Measurements from ENCODE around the gene DLK1.
A peak's percentile ranks its signal among the peaks of the same experiment; 100 is the strongest.

The DLK1 gene

DNA sequence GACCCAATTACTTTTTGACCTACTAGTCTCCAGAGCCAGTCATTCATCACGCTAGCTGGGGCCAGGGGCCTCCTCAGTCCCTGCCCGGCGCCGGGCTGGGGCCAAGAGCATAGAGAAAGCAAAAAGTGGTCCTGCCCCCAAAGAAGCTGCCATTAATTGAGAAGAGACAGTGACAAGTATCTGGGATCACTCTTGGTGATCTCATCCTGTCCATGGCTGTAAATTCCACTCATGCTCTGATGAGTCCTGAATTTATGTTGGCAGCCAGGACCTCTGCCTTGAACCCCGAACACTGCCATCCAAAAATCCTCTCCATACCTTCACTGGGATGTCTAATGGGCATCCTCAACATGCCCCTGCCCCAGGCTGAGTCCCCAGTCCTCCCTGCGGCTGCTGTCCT lies 34.4 kb upstream of the DLK1 start:
- no peak for TF ChIP-seq CTCF (conservative IDR thresholded peaks at IDR 0.05; ENCODE audit: low read depth)
- ChIA-PET POLR2A (ENCODE audit: low non-redundant PET) (interaction anchor here (0.5 kb wide), 1 partner anchor 1740 kb away, joined by 4 read pairs; no protein-coding TSS in a partner anchor), CTCF (interaction anchor here (0.7 kb wide), 1 partner anchor 547 kb away, joined by 3 read pairs; no protein-coding TSS in a partner anchor)
- peak overlapping the region; percentile 97 for H3K27ac ChIP-seq
- DNase-seq (ENCODE audit: low spot score): no peak

- peak; percentile 95 for DNase-seq (ENCODE audit: low spot score)
- ChIA-PET CTCF (interaction anchor here (0.6 kb wide), 1 partner anchor 56 kb away, joined by 3 read pairs; no protein-coding TSS in a partner anchor), POLR2A (ENCODE audit: low non-redundant PET) (interaction anchor here (0.6 kb wide), 1 partner anchor 150 kb away, joined by 3 read pairs; no protein-coding TSS in a partner anchor)
- no peak for TF ChIP-seq CTCF (conservative IDR thresholded peaks at IDR 0.05; ENCODE audit: low read depth)
- H3K27ac ChIP-seq: peak overlapping the region; percentile 97
Observed at GRCh38 chr14:100692859-100693558, 33.7 kb upstream of the DLK1 start.

DNA sequence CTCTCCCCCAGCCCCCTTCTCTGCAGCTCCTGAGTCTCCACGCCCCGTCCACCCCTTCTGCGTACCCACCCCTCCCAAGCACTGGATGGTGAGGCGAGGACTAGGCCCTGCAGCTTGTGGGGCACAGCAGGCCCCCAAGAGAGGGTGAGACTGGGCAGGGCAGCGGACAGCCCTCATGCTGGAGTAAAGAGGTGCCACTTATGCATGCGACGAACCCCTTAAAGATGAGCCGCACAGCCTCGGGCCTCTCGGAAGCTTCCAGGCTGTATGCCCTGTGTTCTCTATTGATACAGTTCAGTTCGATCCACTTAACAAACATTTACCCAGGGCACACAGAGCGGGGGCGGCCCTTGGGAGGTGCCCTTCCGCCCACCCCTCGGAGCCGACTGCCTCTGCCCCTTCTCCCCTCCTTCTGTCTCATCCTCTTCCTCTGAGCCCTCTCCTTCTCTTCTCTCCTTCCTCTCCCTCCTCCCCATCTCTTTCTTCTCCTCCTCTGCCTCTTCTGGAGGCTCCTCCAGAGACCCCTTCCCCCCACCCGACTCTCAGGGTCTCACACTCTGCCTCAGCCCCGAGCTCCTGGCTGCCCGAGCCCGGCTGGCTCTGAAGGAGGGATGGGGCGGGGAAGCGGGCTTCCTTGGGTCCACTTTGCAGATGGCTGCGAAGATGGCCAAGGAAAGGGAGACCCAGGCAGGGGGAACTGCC lies 32.7 kb upstream of the DLK1 start:
- DNase-seq (ENCODE audit: low spot score): no peak

GRCh38 chr14:100694579-100695422 lies 31.9 kb upstream of the DLK1 start:
- H3K27ac ChIP-seq: peak overlapping the region; percentile 97; the same call in 1 of the 2 replicates
- no peak for DNase-seq (ENCODE audit: low spot score)
- CTCF ChIA-PET: interaction anchor here (0.6 kb wide), 1 partner anchor 23 kb away, joined by 3 read pairs; no protein-coding TSS in a partner anchor
- no peak for TF ChIP-seq CTCF (conservative IDR thresholded peaks at IDR 0.05; ENCODE audit: low read depth)
- POLR2A ChIA-PET (ENCODE audit: low non-redundant PET): no interaction called here

More for the DNA sequence above, 32.7 kb upstream of the DLK1 start:
- ChIA-PET POLR2A (ENCODE audit: low non-redundant PET) (interaction anchor here (0.6 kb wide), 1 partner anchor 149 kb away, joined by 3 read pairs; no protein-coding TSS in a partner anchor), CTCF (no interaction called here)
- no peak for TF ChIP-seq CTCF (conservative IDR thresholded peaks at IDR 0.05; ENCODE audit: low read depth)
- H3K27ac ChIP-seq: peak overlapping the region; percentile 97

DNA sequence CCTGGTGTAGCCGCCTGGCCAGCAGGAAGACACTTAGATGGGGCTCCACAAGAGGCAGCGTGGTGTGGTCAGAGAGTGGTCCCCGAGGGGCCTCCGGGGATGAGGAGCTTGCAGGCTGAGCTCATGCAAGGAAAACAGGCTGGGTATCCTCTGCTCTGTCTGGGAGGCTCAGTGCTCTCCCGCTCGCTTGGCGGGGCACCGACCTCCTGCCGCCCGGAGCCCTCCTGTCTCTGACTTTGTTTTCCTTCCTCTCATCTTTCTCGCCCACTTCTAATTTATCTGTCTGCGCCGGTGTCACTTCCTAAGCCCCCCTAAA lies 31.3 kb upstream of the DLK1 start:
- CTCF ChIA-PET: no interaction called here
- H3K27ac ChIP-seq: no peak overlapping the region
- no peak for TF ChIP-seq CTCF (conservative IDR thresholded peaks at IDR 0.05; ENCODE audit: low read depth)

DNA sequence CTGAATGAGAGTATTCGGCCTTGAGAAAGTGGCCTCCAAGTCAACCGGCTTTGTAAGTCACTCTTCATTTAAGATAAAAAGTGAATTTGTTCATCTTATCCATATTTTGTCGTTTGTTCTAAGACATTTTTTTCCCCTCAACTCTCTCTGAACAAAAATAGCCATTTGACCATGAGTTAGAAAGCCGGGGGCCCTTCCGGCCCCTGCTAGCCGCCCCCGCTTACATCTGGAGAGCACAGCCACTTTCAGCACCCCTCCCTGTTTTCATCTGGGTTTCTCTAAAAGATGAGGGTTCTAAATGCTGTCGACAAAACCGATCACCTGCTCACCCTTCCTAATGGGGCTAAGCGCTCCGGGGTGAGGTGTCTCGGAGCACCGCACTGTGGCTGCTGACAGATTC lies 30.7 kb upstream of the DLK1 start:
- no peak for TF ChIP-seq CTCF (conservative IDR thresholded peaks at IDR 0.05; ENCODE audit: low read depth)
- CTCF ChIA-PET: no interaction called here

More for the DNA sequence above, 31.3 kb upstream of the DLK1 start:
- DNase-seq (ENCODE audit: low spot score): no peak
- POLR2A ChIA-PET (ENCODE audit: low non-redundant PET): no interaction called here

More for the DNA sequence above, 30.7 kb upstream of the DLK1 start:
- DNase-seq (ENCODE audit: low spot score): no peak
- POLR2A ChIA-PET (ENCODE audit: low non-redundant PET): no interaction called here
- no peak overlapping the region for H3K27ac ChIP-seq

All from RWPE1 (cell line).